Muscle of arm (tissue), 12 donors: Measurements from ENCODE around the gene ANGEL2. TPM values are rescaled to one million over a fixed set of nuclear protein-coding genes. Genes with fewer than 3 reads are reported as not detected.

Experiments used
- DNase-seq: peaks from one replicate; pipeline ENCODE4 v3.0.0-alpha.2; 2013
- polyA plus RNA-seq, 12 donors: library from polyadenylated mRNA; unstranded; fragments of 120-200 nt; gene quantifications; one replicate each; pipeline ENCODE4 v1.2.1, GENCODE V29; 2013; ENCODE audit not compliant: insufficient read length in 12 of 12

ANGEL2 gene
- polyA plus RNA-seq, 12 donors = 21.9 to 192 (median 35.7) TPM

DNA sequence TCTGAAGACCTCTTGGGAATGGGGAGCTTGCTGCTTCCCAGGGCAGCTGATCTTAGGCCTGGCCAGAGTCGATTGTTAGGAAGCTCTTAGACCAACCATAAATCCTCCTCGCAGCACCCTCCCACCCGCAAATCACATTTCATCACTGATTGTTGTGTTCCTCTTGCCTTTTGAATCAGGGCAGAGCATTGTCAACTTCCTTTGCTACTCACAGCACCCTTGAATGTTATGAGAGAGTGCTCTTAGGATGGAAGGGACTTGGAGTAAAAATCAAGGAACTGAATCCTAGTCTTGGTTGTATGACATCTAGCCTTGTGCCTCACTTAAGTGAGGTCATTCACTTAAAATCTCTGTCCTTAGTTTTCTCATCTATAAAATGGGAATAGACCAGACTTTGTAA lies 62.3 kb downstream of the ANGEL2 start:
- no peak for DNase-seq

DNA sequence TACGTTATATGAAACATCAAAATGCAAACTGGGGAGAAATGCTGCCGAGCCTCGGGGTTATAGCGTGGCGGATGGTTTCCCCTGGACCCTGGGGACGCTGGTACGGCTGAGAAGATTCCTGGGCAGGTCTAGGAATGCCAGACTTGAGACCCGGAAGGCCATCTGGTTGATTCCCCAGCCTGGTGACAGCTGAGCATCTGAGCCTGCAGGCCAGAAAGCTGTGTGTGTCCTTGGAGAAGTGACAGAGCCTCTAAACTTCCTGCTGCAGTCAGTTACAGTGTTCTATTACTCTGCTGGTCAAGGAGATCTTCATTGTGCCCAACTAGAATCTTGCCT lies 63.1 kb downstream of the ANGEL2 start:
- DNase-seq = peak; percentile 44

DNA sequence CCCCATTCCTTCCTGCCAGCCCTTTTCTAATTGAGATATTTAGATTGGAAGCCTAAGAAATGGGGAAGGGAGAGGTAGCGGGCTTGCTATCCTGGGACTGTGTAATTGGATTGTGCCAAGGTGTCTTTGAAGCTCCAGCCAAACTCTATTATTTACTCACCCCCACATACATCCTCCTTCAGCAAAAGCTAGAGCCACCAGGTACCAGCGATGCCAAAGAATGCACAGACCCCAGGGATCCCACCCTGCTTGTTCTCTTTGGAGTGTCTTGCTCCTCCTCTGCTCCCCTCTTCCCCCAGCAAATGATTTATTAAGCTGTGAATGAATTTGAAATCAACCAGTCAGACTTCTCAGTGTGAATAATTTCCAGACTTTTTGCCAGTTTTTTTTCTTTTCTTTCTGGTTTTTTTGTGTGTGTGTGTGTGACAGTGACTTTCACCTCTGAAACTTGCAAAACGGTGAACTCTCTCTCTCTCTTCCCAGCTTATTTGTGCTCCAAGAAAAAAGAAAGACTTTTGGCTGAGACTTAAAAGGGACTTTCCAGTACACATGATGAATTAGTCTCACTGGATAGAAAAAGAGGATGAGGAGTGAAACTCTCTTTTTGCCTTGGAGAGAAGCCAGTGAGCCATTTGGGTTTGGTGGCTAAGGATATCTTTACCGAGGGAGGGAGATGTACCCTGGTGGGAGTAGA lies 63.6 kb downstream of the ANGEL2 start:
- peak; percentile 38 for DNase-seq

DNA sequence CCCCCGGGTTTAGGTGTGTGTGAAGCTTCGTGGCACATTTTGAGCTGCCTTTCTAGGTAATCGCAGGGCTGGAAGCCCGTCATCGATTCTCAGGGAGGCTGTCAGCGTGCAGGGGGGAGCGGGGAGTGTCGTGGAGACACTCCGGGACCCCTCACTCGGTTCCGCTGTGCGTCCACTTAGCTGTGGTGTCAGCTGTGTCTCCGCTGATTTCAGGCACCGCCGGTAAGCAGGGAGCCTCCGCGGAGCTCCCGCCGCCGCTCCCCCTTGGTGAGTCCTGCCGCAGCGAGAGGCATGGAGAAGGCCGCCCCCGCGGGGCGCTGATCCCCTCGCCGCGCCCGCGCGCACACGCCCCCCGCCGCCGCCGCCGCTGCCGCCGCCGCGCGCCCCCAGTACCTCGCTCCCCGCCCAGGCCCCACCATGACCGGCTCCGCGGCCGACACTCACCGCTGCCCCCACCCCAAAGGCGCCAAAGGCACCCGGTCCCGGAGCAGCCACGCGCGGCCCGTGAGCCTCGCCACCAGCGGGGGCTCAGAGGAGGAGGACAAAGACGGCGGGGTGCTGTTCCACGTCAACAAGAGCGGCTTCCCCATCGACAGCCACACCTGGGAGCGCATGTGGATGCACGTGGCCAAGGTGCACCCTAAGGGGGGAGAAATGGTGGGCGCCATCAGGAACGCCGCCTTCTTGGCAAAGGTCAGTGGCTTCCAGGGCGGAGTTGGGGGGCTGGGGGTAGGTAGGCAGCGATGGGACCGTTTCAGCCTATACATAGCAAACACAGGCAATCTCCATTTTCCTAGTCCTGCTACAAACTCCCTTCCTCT lies 64.3 kb downstream of the ANGEL2 start:
- DNase-seq = no peak

DNA sequence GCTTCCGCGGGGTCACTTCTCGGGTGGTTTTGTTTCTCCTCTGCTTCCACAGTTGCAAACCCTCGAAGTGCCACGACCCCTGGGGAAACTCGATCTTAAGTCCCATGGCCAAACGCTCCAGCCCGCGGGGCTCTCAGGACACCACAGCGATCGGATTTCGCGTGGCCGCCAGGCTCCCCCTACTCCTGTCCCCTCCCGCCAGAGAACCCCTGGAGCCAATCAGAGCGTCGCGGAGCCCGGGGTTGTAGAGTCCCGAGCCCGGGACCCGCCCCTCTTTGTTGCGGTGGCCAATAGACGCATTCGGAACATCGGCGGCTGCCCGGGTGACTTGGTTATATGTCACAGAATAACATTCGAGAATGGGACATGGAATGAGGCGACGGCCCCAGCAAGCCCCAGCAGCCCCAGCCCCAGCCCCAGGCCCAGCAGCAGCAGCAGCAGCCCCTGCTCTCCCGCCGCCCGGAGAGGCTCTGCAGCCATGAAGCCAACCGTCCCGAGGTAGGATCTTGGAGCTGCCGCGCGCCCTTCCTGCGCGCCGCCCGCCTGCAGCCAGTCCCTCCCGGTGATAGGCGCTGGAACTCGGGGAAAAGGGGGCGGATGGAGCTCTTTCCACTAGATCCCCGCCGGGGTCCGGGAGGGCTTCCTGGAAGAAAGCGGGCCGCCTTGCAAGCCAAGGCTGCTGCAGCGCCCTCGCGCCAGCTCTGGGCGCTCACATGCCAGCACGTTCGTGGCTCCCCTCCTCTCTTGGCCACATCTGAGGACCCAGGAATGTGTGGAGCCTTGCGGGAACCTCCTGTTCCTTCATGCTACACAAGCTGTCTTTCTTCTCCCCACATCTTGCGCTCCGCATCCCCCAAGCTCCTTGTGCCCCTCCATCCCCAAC lies 65.2 kb downstream of the ANGEL2 start, which contains the start of gene VASH2:
TSS of gene VASH2 (plus strand) at position 299 of the 883 bp plus-strand sequence. CDS start 1,002 bp downstream, outside the sequence.
- DNase-seq = peak; percentile 95

DNA sequence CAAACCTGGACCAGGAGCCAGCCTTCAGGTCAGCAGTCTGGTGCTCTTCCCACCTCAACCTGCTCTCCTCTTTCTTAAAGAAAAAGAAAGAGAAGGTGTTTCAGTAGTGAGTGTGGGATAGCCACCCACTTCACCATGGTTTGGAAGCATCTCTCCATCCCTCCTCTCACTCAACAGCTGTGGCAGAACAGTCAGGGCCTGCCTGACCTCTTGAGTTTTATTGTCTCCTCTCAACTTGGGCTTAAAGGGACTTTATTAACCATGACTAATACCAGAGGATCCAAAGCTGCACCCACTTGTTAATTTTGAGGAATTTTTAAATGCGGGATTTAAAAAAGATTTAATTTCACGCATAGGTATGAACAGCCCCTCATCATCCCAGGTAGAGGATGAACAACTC lies 65.9 kb downstream of the ANGEL2 start:
- no peak for DNase-seq

DNA sequence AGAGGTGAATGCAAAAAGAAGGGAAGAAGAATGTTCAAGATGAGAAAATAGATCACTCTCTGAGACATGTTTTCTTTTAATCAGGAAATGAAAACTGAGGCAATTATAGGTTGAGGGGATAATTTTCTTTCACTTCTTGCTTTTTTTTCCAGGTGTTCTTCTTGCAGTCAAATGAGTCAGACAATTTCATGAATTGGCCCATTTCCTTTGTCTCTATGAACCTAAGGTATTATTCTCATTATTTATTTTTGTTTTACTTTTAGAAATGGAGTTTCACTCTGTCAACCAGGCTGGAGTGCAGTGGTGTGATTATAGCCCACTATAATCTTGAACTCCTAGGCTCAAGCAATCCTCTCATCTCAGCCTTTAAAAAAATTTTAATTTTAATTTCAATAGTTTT lies 68.8 kb downstream of the ANGEL2 start:
- no peak for DNase-seq

DNA sequence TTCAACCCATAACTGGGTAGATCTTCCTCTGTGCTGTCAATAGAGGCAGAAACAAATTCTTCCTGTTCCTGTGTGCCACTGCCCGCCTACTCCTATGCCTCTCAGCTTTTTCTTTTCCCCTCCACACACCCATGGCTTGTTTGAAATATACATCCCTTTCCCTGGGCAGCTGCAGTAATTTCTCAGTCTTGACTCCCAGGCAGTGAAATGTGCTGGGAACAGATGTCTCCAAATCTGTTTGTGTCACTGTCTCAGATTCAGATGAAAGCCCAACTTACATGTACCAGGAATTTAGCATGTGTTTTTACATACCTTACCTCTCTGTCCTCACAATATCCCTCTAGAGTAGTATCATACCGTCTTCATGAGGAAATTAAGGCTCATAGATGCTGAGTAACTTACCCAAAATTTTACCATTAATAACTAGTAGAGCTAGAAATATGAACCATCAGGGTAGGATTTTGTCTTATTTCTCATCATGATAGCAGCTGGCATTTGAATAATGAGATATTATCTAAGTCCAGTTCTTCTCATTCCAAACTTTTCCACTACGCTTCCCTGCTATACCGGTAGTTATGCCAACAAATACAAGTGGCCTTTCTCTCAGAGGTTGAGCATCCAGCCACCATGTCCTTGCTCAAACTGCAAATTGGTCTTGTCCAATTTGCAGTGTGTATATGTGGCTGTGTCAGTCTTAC lies 70.1 kb downstream of the ANGEL2 start:
- DNase-seq = no peak

DNA sequence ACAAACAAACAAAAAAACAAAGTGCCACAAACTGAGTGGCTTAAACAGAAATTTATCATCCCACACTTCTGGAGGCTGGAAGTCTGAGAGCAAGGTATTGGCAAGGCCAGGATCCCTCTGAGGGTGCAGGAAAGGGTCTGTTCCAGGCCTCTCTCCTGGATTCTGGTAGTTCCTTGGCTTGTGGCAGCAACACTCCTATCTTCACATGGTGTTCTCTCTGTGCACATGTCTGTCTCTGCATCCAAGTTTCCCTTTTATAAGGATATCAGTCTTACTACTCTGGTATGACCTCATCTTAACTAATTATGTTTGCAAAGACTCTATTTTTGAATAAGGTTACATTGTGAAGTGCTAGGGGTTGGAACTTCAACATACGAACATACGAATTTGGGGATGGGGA lies 70.6 kb downstream of the ANGEL2 start:
- DNase-seq = no peak

DNA sequence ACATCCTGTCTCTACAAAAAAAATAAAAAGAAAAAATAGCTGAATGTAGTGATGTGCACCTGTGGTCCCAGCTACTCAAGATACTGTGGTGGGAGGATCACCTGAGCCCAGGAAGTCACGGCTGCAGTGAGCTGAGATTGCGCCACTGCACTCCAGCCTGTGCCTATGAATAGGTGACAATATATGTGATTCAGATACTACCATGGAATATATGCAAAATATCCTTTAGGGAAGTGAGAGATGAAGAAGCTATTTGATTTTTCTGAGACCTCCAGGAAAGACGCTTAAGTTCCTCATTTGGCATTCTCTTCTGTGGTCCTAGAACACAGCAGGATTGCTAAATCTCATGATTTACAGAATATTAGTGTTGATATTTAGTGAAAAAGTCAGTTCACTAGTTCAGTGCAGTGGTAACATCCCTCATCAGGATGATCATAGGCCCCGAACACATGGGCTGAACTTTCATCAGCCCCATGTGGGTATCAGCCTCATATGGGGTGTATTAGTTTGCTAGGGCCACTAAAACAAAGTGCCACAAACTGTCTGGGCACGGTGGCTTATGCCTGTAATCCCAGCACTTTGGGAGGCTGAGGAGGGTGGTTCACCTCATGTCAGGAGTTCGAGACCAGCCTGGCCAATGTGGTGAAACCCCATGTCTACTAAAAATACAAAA lies 71.3 kb downstream of the ANGEL2 start:
- DNase-seq = no peak

DNA sequence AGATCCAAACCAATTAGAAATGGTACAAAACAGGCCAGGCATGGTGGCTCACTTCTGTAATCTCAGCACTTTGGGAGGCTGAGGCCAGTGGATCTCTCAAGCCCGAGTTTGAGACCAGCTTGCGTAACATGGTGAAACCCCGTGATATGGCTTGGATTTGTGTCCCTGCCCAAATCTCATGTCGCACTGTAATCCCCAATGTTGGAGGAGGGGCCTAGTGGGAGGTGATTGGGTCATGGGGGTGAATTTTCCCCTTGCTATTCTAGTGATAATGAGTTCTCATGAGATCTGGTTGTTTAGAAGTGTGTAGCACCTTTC lies 72.3 kb downstream of the ANGEL2 start:
- no peak for DNase-seq

DNA sequence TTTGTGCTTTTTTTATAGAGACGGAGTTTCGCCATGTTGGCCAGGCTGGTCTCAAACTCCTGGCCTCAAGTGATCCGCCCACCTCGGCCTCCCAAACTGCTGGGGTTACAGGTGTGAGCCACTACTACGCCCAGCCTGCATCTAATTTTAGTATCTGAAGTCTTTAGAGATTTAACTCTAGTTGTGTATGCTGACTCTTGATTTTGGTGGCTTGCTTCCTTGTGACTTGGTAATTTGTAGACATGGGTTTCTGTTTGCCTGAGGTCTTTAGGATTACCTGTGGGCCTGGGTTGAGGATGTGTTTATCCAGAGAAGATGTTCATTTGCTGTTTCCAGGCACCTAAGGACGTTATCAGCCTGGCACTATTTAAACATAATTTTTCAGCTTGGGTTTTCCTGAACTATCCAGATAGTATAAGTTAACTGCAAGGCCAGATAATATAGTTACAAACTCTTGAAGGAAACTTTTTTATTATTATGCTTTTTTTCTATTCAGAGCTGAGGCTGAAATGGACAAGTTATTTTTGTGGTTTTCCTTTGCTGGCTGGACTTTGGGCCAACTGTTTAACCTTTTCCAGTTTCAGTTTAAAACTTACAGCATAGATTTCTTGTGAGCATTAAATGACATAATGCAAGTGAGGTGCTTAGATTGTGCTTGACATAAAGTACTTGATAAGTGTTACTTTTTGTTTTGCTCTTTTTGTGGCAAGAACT lies 72.8 kb downstream of the ANGEL2 start:
- no peak for DNase-seq

Other genes with a start within 250 kb of the ANGEL2 start
- gene NSL1, start 224.1 kb downstream of the ANGEL2 start, polyA plus RNA-seq = 10 to 100 TPM in 11 of 12 donors, not detected in 1; 30.0 to 42.9 (median 33.0) TPM
- gene TATDN3, start 224.0 kb downstream of the ANGEL2 start, polyA plus RNA-seq = 10 to 100 TPM in 10 of 12 donors, 1 to 10 TPM in 1, not detected in 1; 9.6 to 27.0 (median 11.6) TPM
- under 1 TPM in 5 of 12 donors, not detected in 7; 0.33 to 0.94 (median 0.57) TPM for gene SPATA45, start 168.2 kb downstream of the ANGEL2 start, polyA plus RNA-seq
- gene FLVCR1, start 157.6 kb downstream of the ANGEL2 start, polyA plus RNA-seq = 10 to 100 TPM in 6 of 12 donors, 1 to 10 TPM in 6; 5.8 to 70.1 (median 9.7) TPM
- gene VASH2, start 65.3 kb downstream of the ANGEL2 start, polyA plus RNA-seq = 100 to 1,000 TPM in 1 of 12 donors, 10 to 100 TPM in 11; 36.3 to 133 (median 58.0) TPM
- 10 to 100 TPM in 11 of 12 donors, not detected in 1; 16.1 to 24.9 (median 22.2) TPM for gene RPS6KC1, start 35.4 kb upstream of the ANGEL2 start, polyA plus RNA-seq